ENCODE measurements around the gene HSF4. TPM values are rescaled to one million over a fixed set of nuclear protein-coding genes. Genes with fewer than 3 reads are reported as not detected.
A peak's percentile ranks its signal among the peaks of the same experiment; 100 is the strongest.

Gene HSF4
- total RNA-seq, 1 experiment from 2014 or later: 38.6 TPM

DNA sequence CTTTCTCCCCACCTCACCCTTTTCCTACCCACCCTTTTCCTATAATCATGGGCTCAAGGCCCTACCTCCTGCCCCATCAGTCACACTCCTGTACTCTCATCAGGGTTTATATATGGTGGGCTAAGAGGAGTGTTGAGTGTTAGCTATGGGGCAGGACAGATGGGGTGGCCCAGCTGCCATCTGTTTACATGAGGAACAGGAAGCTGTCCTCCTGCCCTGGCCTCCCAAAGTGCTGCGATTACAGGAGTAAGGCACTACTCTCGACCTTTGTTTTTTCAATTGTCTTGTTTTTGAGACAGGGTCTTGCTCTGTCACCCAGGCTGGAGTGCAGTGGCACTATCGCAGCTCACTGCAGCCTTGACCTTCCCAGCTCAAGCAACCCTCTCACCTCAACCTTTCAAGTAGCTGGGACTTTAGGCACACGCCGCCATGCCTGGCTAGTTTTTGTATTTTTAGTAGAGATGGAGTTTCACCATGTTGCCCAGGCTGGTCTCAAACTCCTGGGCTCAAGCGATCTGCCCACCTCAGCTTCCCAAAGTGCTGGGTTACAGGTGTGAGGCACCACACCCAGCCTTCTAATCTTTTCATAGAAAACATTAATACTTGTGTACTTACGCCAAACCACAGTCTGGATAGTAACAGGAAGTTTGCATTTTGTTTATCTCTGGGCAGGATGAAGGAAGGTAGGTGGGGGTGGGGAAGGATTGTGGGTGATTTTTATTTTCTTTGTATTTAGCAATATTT lies 6.5 kb upstream of the HSF4 start:
- TF ChIP-seq, protein P1, sequence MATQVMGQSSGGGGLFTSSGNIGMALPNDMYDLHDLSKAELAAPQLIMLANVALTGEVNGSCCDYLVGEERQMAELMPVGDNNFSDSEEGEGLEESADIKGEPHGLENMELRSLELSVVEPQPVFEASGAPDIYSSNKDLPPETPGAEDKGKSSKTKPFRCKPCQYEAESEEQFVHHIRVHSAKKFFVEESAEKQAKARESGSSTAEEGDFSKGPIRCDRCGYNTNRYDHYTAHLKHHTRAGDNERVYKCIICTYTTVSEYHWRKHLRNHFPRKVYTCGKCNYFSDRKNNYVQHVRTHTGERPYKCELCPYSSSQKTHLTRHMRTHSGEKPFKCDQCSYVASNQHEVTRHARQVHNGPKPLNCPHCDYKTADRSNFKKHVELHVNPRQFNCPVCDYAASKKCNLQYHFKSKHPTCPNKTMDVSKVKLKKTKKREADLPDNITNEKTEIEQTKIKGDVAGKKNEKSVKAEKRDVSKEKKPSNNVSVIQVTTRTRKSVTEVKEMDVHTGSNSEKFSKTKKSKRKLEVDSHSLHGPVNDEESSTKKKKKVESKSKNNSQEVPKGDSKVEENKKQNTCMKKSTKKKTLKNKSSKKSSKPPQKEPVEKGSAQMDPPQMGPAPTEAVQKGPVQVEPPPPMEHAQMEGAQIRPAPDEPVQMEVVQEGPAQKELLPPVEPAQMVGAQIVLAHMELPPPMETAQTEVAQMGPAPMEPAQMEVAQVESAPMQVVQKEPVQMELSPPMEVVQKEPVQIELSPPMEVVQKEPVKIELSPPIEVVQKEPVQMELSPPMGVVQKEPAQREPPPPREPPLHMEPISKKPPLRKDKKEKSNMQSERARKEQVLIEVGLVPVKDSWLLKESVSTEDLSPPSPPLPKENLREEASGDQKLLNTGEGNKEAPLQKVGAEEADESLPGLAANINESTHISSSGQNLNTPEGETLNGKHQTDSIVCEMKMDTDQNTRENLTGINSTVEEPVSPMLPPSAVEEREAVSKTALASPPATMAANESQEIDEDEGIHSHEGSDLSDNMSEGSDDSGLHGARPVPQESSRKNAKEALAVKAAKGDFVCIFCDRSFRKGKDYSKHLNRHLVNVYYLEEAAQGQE (IDR thresholded peaks at IDR 0.05; ENCODE audit: insufficient read depth in 1 of 2, low read depth in 2 of 2, low read length in 1 of 2): no peak
- TF ChIP-seq SIN3A (IDR thresholded peaks at IDR 0.05; ENCODE audit: borderline replicate concordance, insufficient read depth, low read depth, low read length): no peak
- no peak for TF ChIP-seq TCF7L2 (IDR thresholded peaks at IDR 0.05; ENCODE audit: low read depth, low read length)
- TF ChIP-seq, protein P2, sequence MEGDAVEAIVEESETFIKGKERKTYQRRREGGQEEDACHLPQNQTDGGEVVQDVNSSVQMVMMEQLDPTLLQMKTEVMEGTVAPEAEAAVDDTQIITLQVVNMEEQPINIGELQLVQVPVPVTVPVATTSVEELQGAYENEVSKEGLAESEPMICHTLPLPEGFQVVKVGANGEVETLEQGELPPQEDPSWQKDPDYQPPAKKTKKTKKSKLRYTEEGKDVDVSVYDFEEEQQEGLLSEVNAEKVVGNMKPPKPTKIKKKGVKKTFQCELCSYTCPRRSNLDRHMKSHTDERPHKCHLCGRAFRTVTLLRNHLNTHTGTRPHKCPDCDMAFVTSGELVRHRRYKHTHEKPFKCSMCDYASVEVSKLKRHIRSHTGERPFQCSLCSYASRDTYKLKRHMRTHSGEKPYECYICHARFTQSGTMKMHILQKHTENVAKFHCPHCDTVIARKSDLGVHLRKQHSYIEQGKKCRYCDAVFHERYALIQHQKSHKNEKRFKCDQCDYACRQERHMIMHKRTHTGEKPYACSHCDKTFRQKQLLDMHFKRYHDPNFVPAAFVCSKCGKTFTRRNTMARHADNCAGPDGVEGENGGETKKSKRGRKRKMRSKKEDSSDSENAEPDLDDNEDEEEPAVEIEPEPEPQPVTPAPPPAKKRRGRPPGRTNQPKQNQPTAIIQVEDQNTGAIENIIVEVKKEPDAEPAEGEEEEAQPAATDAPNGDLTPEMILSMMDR (IDR thresholded peaks at IDR 0.05): no peak
- no peak for TF ChIP-seq POLR2AphosphoS5 (IDR thresholded peaks at IDR 0.05; ENCODE audit: low read depth, low read length)
- ATAC-seq (no peak), DNase-seq (ENCODE audit: low read depth, low spot score) (no peak)
- POLR2A ChIA-PET: no interaction called here
- H3K27me3 ChIP-seq (ENCODE audit: control insufficient read depth, insufficient read depth, low read length): no peaks in the 10 kb centered on the region
- CTCF ChIA-PET: interaction anchor here (0.6 kb wide), 1 partner anchor 177 kb away, joined by 5 read pairs; no protein-coding TSS in a partner anchor
- H3K36me3 ChIP-seq (ENCODE audit: control insufficient read depth, insufficient read depth, low read length): no peaks in the 10 kb centered on the region
- intact Hi-C loops (cut with micrococcal nuclease; ENCODE audit: unreplicated experiment) (loop anchor here (10.0 kb wide), 2 partner anchors 143 to 183 kb away; no protein-coding TSS in a partner anchor), in situ Hi-C loops (cut with HindIII; ENCODE audit: low pct_unique_long_range_greater_than_20kb, low sequenced_read_pairs) (no loop called here)
- no peaks in the 10 kb centered on the region for H3K9me3 ChIP-seq (ENCODE audit: control insufficient read depth, insufficient read depth, low read depth, low read length)
- peaks cover 3% of the 10 kb centered on the region; the same call in 1 of the 2 replicates for H3K4me1 ChIP-seq (ENCODE audit: control insufficient read depth, insufficient read depth, low read length)
- BruUV-seq (replicated peaks): no TSS peak
- no peak overlapping the region for H3K27ac ChIP-seq (ENCODE audit: low read length)
- no peak overlapping the region for H3K4me3 ChIP-seq (ENCODE audit: low read depth in 2 of 2, low read length in 2 of 2)

DNA sequence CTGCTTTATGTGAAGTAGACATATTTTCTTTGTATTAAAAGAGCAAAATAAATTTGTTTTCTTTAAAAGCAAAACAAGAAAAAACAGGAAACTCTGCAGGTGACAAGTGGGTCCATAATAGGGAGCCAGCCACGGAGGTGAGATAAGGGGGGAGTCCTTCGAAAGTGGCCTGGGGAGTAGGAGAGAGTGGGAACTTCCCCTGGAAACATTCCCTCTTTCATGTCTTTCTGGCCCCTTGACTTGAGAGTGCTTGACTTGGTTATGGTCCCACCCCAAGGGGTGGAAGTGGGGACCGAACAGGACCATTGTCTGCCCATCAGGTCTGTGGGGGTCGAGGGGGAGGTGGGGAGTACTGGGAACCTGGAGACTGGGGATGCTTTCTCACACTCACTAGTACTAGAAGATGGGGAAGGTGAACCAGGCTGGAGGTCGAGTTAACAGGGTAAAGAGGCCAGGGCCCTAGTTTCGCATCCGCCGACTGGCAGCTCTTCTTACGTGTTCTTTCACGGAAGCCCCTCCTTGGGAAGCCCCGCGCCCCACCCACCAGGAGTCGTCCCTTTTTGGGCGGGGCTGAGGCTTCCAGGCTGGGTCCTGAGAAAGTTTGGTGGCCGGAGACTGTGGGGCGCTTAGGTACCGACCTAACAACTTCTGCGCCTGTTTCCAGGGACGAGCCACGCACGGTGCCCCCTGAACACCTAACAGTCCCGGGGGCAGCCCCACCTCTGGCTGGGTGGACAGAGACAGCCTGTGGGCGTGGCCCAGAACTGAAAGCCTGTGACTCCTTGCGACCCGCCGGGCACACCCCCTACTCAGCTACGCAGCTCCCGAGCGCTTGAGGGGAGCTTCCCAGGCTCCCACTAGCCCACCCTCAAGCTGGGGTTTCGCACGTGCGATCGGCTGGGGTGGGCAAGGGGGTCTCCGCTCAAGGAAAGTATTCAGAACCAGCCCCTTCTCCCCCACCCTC lies 5.6 kb upstream of the HSF4 start:
- POLR2A ChIA-PET: no interaction called here
- ATAC-seq (peak; percentile 43), DNase-seq (ENCODE audit: low read depth, low spot score) (no peak)
- peaks cover 3% of the 10 kb centered on the region; the same call in 1 of the 2 replicates for H3K4me1 ChIP-seq (ENCODE audit: control insufficient read depth, insufficient read depth, low read length)
- no peak for TF ChIP-seq POLR2AphosphoS5 (IDR thresholded peaks at IDR 0.05; ENCODE audit: low read depth, low read length)
- TF ChIP-seq SIN3A (IDR thresholded peaks at IDR 0.05; ENCODE audit: borderline replicate concordance, insufficient read depth, low read depth, low read length): no peak
- TF ChIP-seq, protein P2 (IDR thresholded peaks at IDR 0.05): no peak
- TF ChIP-seq, protein P1 (IDR thresholded peaks at IDR 0.05; ENCODE audit: insufficient read depth in 1 of 2, low read depth in 2 of 2, low read length in 1 of 2): no peak
- TF ChIP-seq TCF7L2 (IDR thresholded peaks at IDR 0.05; ENCODE audit: low read depth, low read length): no peak
- no peaks in the 10 kb centered on the region for H3K9me3 ChIP-seq (ENCODE audit: control insufficient read depth, insufficient read depth, low read depth, low read length)
- H3K4me3 ChIP-seq (ENCODE audit: low read depth in 2 of 2, low read length in 2 of 2): peak overlapping the region; percentile 71 to 80
- in situ Hi-C loops (cut with HindIII; ENCODE audit: low pct_unique_long_range_greater_than_20kb, low sequenced_read_pairs) (no loop called here), intact Hi-C loops (cut with micrococcal nuclease; ENCODE audit: unreplicated experiment) (loop anchor here (10.0 kb wide), 2 partner anchors 144 to 184 kb away; no protein-coding TSS in a partner anchor)
- peak overlapping the region; percentile 65 for H3K27ac ChIP-seq (ENCODE audit: low read length)
- no peaks in the 10 kb centered on the region for H3K36me3 ChIP-seq (ENCODE audit: control insufficient read depth, insufficient read depth, low read length)
- BruUV-seq (replicated peaks): no TSS peak
- H3K27me3 ChIP-seq (ENCODE audit: control insufficient read depth, insufficient read depth, low read length): no peaks in the 10 kb centered on the region
- CTCF ChIA-PET: no interaction called here

Measured in Panc1 (cell line).